Measurements from ENCODE around the gene FCRLA.

DNA sequence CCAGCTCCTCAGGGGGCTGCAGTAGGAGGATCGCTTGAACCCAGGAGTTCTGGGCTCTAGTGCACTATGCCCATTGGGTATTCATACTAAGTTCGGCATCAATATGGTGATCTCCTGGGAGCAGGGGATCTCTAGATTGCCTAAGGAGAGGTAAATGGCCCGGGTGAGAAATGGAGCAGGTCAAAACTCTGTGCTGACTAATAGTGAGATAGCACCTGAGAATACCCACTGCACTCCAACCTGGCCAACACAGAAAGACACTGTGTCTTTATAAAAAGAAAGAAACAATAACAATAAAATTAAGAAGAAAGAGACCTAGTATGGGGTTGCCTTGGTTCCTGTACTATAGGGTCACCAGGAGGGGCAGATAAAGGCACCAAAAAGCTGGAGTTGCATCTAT, 28.8 kb downstream of the FCRLA start:
- TF ChIP-seq, protein P1, sequence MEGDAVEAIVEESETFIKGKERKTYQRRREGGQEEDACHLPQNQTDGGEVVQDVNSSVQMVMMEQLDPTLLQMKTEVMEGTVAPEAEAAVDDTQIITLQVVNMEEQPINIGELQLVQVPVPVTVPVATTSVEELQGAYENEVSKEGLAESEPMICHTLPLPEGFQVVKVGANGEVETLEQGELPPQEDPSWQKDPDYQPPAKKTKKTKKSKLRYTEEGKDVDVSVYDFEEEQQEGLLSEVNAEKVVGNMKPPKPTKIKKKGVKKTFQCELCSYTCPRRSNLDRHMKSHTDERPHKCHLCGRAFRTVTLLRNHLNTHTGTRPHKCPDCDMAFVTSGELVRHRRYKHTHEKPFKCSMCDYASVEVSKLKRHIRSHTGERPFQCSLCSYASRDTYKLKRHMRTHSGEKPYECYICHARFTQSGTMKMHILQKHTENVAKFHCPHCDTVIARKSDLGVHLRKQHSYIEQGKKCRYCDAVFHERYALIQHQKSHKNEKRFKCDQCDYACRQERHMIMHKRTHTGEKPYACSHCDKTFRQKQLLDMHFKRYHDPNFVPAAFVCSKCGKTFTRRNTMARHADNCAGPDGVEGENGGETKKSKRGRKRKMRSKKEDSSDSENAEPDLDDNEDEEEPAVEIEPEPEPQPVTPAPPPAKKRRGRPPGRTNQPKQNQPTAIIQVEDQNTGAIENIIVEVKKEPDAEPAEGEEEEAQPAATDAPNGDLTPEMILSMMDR (IDR thresholded peaks at IDR 0.05), result no peak
- TF ChIP-seq KDM1A (IDR thresholded peaks at IDR 0.05; ENCODE audit: low read depth) (no peak), EP300 (IDR thresholded peaks at IDR 0.05) (no peak), EHMT2 (IDR thresholded peaks at IDR 0.05; ENCODE audit: low read depth) (no peak), KDM5A (IDR thresholded peaks at IDR 0.05) (no peak), MYC (IDR thresholded peaks at IDR 0.05; ENCODE audit: borderline replicate concordance, low read length) (no peak), RAD21 (conservative IDR thresholded peaks at IDR 0.05 in 1 of 2, IDR thresholded peaks at IDR 0.05 in 1 of 2) (no peak), SMC3 (IDR thresholded peaks at IDR 0.05) (no peak), POLR2A (IDR thresholded peaks at IDR 0.05; ENCODE audit: low read length) (no peak), USF2 (IDR thresholded peaks at IDR 0.05) (no peak), CBX2 (IDR thresholded peaks at IDR 0.05; ENCODE audit: borderline replicate concordance, low read depth) (no peak)

All from A549 (cell line).